Limb (tissue), 2 donors: ENCODE measurements around the gene CHTF18.
"Not testable (repeated sequence)": the region's sequence is repeated elsewhere in the genome, so short reads cannot be mapped to it uniquely, and the experiment has no call there.

Experiments used
- DNase-seq, 2 donors: peaks; one replicate each; pipeline ENCODE4 v3.0.0-alpha.2; 2016; ENCODE audit errors: extremely low spot score in 2 of 2

CHTF18 gene

DNA sequence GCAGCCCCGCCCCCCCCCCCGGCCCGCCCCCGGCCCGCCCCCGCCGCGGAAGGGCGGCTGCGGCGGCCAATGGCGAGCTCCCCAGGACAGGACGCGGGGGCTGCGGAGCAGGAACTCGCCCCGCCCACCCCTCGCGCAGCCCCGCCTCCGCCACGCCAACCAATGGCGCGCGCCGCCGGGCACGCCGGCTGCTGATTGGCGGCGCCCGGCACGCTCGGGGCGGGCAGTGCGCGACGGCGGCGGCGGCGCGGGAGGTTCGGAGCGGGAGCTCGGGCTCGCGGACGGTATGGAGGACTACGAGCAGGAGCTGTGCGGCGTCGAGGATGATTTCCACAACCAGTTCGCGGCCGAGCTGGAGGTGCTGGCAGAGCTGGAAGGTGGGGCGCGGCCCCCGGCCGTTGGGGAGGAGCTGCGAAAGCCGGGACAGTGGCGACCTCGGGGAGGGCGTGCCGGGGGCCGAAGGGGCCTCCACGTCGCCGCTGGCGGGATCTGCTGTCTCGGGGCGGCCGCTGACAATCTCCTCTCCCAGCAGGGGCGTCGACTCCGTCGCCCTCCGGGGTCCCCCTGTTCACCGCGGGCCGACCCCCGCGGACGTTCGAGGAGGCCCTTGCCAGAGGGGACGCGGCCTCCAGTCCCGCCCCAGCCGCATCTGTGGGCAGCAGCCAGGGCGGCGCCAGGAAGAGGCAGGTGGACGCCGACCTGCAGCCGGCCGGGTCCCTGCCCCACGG, at the start of gene CHTF18:
CHTF18 (plus strand) TSS at position 222 of the 728 bp plus-strand sequence; CDS start at position 287, 65 bp downstream.
- peak; percentile 94 to 98 for DNase-seq

DNA sequence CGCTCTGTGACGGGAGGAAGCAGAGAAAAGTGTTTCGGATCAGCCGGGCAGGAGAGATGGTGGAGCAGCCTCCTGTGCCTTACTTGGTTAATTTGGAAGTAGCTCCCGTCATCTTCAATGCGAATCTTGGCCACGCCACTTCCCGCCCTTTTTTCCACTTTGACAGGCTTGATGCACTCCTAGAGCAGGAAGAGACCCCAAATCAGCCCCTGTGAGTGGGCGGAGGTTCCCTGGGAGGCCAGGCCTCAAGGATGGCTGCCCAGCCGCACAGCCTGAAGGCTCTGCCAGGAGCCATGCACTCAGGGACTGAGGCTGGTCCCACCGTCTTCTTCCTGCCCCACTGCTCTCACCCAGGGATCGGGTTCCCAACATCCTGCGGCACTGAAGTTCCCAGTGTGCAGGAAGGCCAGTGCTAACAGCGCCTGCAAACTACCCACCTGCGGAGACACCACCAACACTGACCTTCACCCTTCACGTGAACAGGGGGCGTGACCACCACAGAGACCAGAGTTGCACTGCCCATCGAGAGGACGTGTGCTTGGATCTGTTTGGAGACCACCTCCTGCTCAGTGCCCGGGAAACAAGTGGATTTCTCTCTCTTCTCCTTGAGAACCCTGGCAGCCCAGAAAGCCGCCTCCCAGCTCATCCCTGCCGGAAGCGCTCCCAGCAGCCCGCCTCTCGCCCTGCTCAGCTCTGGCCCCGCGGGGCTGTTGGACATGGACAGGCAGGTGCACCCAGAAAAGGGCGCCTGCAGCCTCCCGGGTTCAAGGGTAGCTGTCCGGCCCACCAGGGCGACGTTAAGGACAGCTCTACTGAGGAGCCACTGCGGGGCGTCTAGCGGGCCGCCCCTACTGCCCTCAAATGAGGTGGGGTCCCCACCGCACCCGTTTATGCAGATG, 48.6 kb upstream of the CHTF18 start:
- DNase-seq: no peak

- DNase-seq: no peak
Observed at GRCh38 chr16:740459-740763, 48.0 kb upstream of the CHTF18 start.

- DNase-seq: peak; percentile 79 to 94
Observed at GRCh38 chr16:740764-741505, 47.5 kb upstream of the CHTF18 start, which contains the start of gene CIAO3. Gene CIAO3 (minus strand): TSS chr16:740997. CDS start chr16:740985, 12 bp downstream.

GRCh38 chr16:741986-742629, 46.3 kb upstream of the CHTF18 start:
- no peak for DNase-seq

DNA sequence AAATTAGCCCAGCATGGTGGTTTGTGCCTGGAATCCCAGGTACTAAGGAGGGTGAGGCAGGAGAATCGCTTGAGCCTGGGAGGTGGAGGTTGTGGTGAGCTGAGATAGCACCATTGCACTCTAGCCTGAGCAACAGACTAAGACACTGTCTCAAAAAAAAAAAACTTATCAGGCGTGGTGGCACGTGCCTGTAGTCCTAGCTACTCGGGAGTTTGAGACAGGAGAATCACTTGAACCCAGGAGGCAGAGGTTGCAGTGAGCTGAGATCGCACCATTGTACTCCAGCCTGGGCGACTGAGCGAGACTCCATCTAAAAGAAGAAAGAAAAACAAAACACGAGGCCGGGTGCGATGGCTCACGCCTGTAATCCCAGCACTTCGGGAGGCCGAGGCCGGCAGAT, 45.5 kb upstream of the CHTF18 start:
- not testable (repeated sequence) for DNase-seq

DNA sequence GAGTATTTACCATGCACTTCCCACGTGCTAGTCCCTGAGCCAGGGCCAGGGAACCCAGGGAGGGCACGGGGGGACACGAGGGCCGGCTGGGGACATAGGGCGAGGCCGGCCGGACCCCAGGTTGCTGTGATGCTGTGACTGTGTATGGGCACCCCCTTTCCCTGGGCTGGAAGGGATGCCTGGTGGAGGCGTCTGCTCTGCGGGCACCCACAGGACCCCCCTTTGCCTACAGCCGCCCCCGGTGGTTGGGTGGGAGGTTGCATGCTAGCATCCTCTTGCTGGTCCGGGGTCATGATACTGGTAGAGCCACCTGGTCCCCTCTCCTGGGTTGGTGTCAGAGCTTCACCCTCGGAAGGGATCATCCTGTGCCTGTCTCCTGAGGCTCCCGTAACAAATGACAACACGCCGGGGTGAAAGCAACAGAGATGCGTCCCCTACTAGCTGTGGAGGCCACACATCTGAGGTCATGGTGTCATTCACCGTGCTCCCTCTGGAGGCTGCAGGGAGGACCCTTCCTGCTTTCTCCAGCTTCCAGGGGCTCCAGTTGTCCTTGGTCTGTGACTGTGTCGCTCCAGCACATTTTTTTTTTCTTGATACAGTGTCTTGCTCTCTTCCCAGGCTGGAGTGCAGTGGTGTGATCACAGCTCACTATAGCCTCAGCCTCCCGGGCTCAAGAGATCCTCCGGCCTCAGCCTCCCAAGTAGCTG, 44.5 kb upstream of the CHTF18 start:
- DNase-seq: no peak

- no peak for DNase-seq
Observed at GRCh38 chr16:745739-746138, 42.7 kb upstream of the CHTF18 start.

DNA sequence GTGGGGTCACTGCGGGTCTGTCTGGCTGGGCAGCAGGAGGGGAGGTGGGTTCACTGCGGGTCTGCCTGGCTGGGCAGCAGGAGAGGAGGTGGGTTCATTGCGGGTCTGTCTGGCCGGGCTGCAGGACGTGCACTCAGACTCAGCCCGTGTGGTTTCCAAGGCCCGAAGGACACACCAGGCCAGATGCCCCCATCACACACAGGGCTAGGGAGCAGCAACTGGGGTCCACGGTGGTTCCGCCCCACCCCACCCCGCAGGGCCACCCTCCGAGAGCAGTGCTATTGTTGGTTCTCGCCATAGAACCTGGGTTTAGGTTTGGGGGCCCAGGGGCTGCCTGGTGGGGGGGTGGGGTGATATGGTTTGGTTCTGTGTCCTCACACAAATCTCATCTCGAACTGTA, 41.8 kb upstream of the CHTF18 start:
- DNase-seq: no peak

- DNase-seq: no peak
Observed at GRCh38 chr16:747978-748746, 40.3 kb upstream of the CHTF18 start.

DNA sequence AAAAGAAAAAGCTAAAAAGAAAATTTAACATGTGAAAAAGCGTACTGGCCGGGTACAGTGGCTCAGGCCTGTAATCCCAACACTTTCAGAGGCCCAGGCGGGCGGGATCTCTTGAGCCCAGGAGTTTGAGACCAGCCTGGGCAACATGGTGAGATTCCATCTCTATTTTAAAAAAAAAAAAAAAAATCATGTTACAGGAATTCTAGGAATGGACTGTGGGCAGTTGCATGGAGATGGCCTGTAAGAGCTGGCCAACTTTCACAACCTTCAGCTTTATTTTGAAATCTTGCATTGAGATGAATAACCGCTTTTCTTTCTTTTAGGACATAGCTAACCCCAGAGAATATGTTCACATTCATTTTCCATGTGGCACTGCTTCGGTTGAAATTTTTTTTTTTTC, 39.4 kb upstream of the CHTF18 start:
- no peak for DNase-seq

- no peak for DNase-seq
Observed at GRCh38 chr16:750485-750884, 37.9 kb upstream of the CHTF18 start.

- no peak for DNase-seq
Observed at GRCh38 chr16:751152-752006, 37.0 kb upstream of the CHTF18 start.

DNA sequence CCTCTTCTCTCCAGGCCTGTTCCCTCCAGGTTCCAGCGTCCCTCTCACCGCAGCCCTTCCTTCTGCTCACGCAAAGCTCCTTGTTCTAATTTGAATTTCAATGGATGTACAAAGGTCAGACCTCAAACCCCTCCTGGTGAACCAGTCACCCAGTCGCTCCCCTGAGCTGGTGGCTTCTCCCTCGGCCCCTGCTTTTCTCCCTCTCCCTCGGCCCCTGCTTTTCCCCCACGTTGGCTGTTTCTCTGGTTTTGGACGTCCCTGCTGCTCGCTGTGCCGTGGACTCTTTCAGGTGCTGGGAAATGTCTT, 36.5 kb upstream of the CHTF18 start:
- no peak for DNase-seq

DNA sequence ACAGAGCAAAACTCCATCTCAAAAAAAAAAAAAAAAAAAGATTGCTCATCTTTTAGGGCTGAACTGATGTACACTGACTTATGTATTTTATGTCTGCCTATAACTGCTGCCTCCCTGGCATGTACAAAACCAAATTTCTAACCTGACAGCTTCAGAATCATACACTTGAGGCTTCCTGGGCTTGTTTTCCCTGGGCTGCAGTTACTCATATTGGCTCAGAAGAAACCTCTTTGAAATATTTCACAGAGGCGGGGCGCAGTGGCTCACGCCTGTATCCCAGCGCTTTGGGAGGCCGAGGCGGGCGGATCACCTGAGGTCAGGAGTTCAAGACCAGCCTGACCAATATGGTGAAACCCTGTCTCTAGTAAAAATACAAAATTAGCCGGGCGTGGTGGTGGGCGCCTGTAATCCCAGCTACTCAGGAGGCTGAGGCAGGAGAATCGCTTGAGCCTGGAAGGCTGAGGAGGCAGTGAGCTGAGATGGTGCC, 34.3 kb upstream of the CHTF18 start:
- DNase-seq: not testable (repeated sequence)

DNA sequence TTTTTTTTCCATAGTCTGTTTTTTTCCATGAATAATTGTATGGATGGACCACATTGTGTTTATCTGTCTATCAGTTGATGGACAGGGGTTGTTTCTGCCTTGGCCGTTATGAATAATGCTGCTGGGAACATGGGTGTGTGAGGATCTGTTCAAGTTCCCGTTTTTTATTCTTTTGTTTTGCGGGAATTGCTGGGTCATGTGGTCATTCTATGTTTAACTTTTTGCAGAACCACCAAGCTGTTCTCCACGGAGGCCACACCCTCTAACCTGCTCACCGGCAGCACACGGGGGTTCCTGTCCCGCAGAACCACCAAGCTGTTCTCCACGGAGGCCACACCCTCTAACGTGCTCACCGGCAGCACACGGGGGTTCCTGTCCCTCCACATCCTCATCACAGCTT, 33.8 kb upstream of the CHTF18 start:
- DNase-seq: no peak

- DNase-seq: no peak
Observed at GRCh38 chr16:756428-756827, 32.0 kb upstream of the CHTF18 start.

DNA sequence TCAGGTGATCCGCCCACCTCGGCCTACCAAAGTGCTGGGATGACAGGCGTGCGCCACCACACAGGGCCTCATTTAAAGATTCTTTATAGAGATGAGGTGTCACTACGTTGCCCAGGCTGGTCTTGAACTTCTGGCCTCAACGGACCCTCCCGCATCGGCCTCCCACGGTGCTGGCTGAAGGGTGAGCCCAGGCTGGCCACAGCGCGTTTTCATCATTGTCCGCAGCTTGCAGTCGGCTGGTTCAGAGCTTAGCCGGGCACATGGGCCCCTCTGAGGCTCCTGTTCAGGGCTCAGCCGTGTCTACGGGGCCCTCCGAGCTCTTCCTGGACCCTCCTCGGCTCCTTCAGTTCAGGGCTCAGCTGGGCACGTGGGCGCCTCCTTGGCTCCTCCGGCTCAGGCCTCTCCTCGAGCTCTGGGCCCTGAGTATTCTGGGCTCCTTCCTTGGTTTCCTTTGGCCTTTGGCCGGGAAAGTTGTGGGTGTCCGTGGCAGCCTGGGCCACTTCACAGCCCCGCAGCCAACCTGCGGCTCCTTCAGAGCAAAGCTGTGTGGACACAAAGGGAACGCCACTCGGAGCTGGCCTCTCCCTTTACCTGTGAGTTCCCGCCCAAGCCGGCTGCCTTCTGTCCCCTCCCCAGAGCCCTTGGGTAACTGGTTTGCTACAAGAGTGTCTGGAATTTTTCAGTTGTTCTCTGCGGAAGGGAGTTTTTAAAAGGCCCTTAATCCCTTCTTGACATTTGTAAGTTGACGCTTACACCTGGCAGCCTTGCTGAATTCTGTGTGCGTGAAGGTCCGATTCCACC, 29.1 kb upstream of the CHTF18 start:
- no peak for DNase-seq
